Fibroblast of mammary gland (primary cell): ENCODE results near the gene WIZ.

ENCODE experiments used
- DNase-seq: peaks from one replicate; pipeline ENCODE4 v3.0.0-alpha.2; 2010; ENCODE audit warnings: low read depth
- H3K4me3 ChIP-seq: 2 replicates; pipeline ENCODE4 v1.5.1; 2011; ENCODE audit warnings: low read depth, mild to moderate bottlenecking, low read length, moderate library complexity; ENCODE audit not compliant: control insufficient read depth
- CTCF ChIP-seq: conservative IDR thresholded peaks from 2 replicates; pipeline ENCODE4 v1.5.1; 2011; ENCODE audit warnings: low read depth, low read length, inconsistent platforms; ENCODE audit not compliant: control insufficient read depth, insufficient read depth

WIZ gene

GRCh38 chr19:15422296-15423075 is 27.3 kb downstream of the WIZ start:
- no peak overlapping the region for H3K4me3 ChIP-seq
- no peak for TF ChIP-seq CTCF
- DNase-seq = no peak

- no peak for DNase-seq
- TF ChIP-seq CTCF = no peak
- H3K4me3 ChIP-seq = no peak overlapping the region
These were observed 28.0 kb downstream of the WIZ start for GRCh38 chr19:15421721-15422260.

- TF ChIP-seq CTCF = no peak
- no peak for DNase-seq
- no peak overlapping the region for H3K4me3 ChIP-seq
These were observed 28.5 kb downstream of the WIZ start for GRCh38 chr19:15421136-15421695.

GRCh38 chr19:15419413-15420025 is 30.2 kb downstream of the WIZ start:
- no peak for TF ChIP-seq CTCF
- H3K4me3 ChIP-seq = peak overlapping the region; percentile 49
- DNase-seq = peak; percentile 52

- H3K4me3 ChIP-seq = peak within 1 kb of the TSS; percentile 92
- peak; percentile 100 for DNase-seq
- TF ChIP-seq CTCF = peak; percentile 50
These were observed 31.0 kb downstream of the WIZ start, which contains the start of gene AKAP8L for GRCh38 chr19:15418579-15419412. Gene AKAP8L, minus strand, starts transcription at chr19:15418988. Its CDS starts 65 bp downstream, at chr19:15418923.

- peak; percentile 17 for DNase-seq
- peak overlapping the region; percentile 92 for H3K4me3 ChIP-seq
- no peak for TF ChIP-seq CTCF
These were observed 31.6 kb downstream of the WIZ start for GRCh38 chr19:15418231-15418578.
